HCT116 (cell line): ENCODE results near the gene RNU11. TPM values are rescaled to one million over a fixed set of nuclear protein-coding genes. Genes with fewer than 3 reads are reported as not detected.

Source experiments
- ATAC-seq: fragments of 200-7000 bp; cut with Tn5 transposase; 2 replicates; pipeline ENCODE4 v1.9.1; 2020; ENCODE audit warnings: mild to moderate bottlenecking, moderate library complexity
- BruUV-seq: library from RNA; stranded (reverse); fragments of 400-500 nt; replicated peaks from 2 replicates; lab custom pipeline; 2021; lab: Mats Ljungman, UMichigan
- CTCF ChIA-PET: fragments of 300-600 bp; sonication (Branson Sonifier 250); formaldehyde crosslinking; loops from one replicate; lab custom pipeline; 2021; ENCODE audit warnings: antibody characterized with exemption; lab: Charles Lee
- POLR2A ChIA-PET: fragments of 300-600, 350-600 bp; sonication (Branson Sonifier 250); formaldehyde crosslinking; loops from one replicate; lab custom pipeline; 2021; ENCODE audit warnings: antibody characterized with exemption; lab: Charles Lee
- RAD21 ChIA-PET, 2 experiments: fragments of 300-600 bp; sonication (Branson Sonifier 250); formaldehyde crosslinking; loops; one replicate each; lab custom pipeline; 2023; ENCODE audit warnings: low total read pairs in 2 of 2; ENCODE audit not compliant: uncharacterized antibody in 2 of 2, unreplicated experiment in 2 of 2, low non-redundant PET in 1 of 2; lab: Charles Lee
- DNase-seq: peaks from one replicate; pipeline ENCODE4 v3.0.0-alpha.2; 2010; ENCODE audit warnings: low read depth, low spot score
- H2AFZ ChIP-seq: fragments of 200-600 bp; shearing (Covaris generic), sonication (generic); 2 replicates; pipeline ENCODE4 v1.6.1; 2017; ENCODE audit warnings: low read depth, mixed run types, mixed read lengths, antibody characterized with exemption, low read length; ENCODE audit not compliant: poor library complexity, severe bottlenecking
- H3K27ac ChIP-seq: 2 replicates; pipeline ENCODE4 v1.5.1; 2012; ENCODE audit warnings: low read depth, low read length
- H3K27me3 ChIP-seq: fragments of 200-600 bp; sonication (generic); 2 replicates; pipeline ENCODE4 v1.6.1; 2016; ENCODE audit warnings: mixed run types, low read length, mixed read lengths; ENCODE audit not compliant: insufficient read depth
- H3K36me3 ChIP-seq, 2 experiments: fragments of 200-500 bp in 1 of 2; fragments of 200-600 bp in 1 of 2; sonication (Bioruptor generic) in 1 of 2; sonication (generic) in 1 of 2; 2 replicates each; pipeline versions ENCODE4 v1.5.1 to v1.6.1; 2014 to 2016; ENCODE audit warnings: low read length in 2 of 2, inconsistent platforms in 1 of 2, mixed read lengths in 1 of 2, mixed run types in 1 of 2; ENCODE audit not compliant: insufficient read depth in 2 of 2, control insufficient read depth in 1 of 2
- H3K4me1 ChIP-seq, 2 experiments: fragments of 200-600 bp in 1 of 2; sonication (generic) in 1 of 2; 2 replicates each; pipeline versions ENCODE4 v1.5.1 to v1.6.1; 2012 to 2017; ENCODE audit warnings: low read length in 2 of 2, inconsistent platforms in 1 of 2, mild to moderate bottlenecking in 1 of 2, mixed read lengths in 1 of 2, mixed run types in 1 of 2, moderate library complexity in 1 of 2; ENCODE audit not compliant: insufficient read depth in 2 of 2, control insufficient read depth in 1 of 2
- H3K4me2 ChIP-seq: fragments of 200-600 bp; sonication (generic); 2 replicates; pipeline ENCODE4 v1.6.1; 2017; ENCODE audit warnings: mixed run types, low read length, mixed read lengths
- H3K4me3 ChIP-seq, 2 experiments: fragments of 200-600 bp in 1 of 2; sonication (generic) in 1 of 2; replicated peaks in 1 of 2; 2 replicates each; pipeline ENCODE4 v1.5.1; 2011 to 2016; ENCODE audit warnings: low read length in 2 of 2, control low read depth in 1 of 2, low read depth in 1 of 2, mild to moderate bottlenecking in 1 of 2, mixed read lengths in 1 of 2, mixed run types in 1 of 2
- H3K79me2 ChIP-seq: fragments of 200-600 bp; sonication (generic); 2 replicates; pipeline ENCODE4 v1.6.1; 2017; ENCODE audit warnings: mild to moderate bottlenecking, mixed run types, low read length, moderate library complexity, mixed read lengths; ENCODE audit not compliant: insufficient read depth
- H3K9ac ChIP-seq: fragments of 200-600 bp; sonication (generic); 2 replicates; pipeline ENCODE4 v1.6.1; 2016; ENCODE audit warnings: low read length, mixed read lengths
- H3K9me2 ChIP-seq: fragments of 200-600 bp; sonication (generic), shearing (Covaris generic); 2 replicates; pipeline ENCODE4 v1.6.1; 2017; ENCODE audit warnings: mixed run types, mild to moderate bottlenecking, moderate library complexity; ENCODE audit not compliant: insufficient read depth
- H3K9me3 ChIP-seq, 2 experiments: fragments of 200-500 bp in 1 of 2; fragments of 200-600 bp in 1 of 2; sonication (Bioruptor generic) in 1 of 2; sonication (generic) in 1 of 2; 2 replicates each; pipeline ENCODE4 v1.6.1; 2014 to 2017; ENCODE audit warnings: low read length in 2 of 2, mixed read lengths in 2 of 2, inconsistent platforms in 1 of 2, low read depth in 1 of 2, mild to moderate bottlenecking in 1 of 2, mixed run types in 1 of 2, moderate library complexity in 1 of 2; ENCODE audit not compliant: control insufficient read depth in 1 of 2, insufficient read depth in 1 of 2
- H4K20me1 ChIP-seq: fragments of 200-600 bp; sonication (generic), shearing (Covaris generic); 2 replicates; pipeline ENCODE4 v1.6.1; 2017; ENCODE audit warnings: mixed run types, mild to moderate bottlenecking, moderate library complexity; ENCODE audit not compliant: insufficient read depth
- CBX3 ChIP-seq: IDR thresholded peaks from 2 replicates; pipeline ENCODE4 v1.6.1; 2012; ENCODE audit warnings: low read depth
- EGR1 ChIP-seq: IDR thresholded peaks from 2 replicates; pipeline ENCODE4 v1.6.1; 2012; ENCODE audit warnings: low read depth
- EZH2 ChIP-seq: fragments of 200-600 bp; sonication (generic); IDR thresholded peaks from 2 replicates; pipeline ENCODE4 v1.6.1; 2017; ENCODE audit warnings: antibody characterized with exemption, mixed run types
- JUND ChIP-seq: IDR thresholded peaks from 2 replicates; pipeline ENCODE4 v1.6.1; 2012
- POLR2A ChIP-seq: IDR thresholded peaks from 2 replicates; pipeline ENCODE4 v1.7.0; 2011; ENCODE audit warnings: borderline replicate concordance; ENCODE audit not compliant: insufficient read depth, insufficient read length; ENCODE audit errors: extremely low read depth
- RAD21 ChIP-seq: IDR thresholded peaks from 2 replicates; pipeline ENCODE4 v1.6.1; 2012; ENCODE audit warnings: low read depth, mild to moderate bottlenecking
- SIN3A ChIP-seq: IDR thresholded peaks from 2 replicates; pipeline ENCODE4 v1.6.1; 2012; ENCODE audit warnings: low read depth
- TCF7L2 ChIP-seq: IDR thresholded peaks from 2 replicates; pipeline ENCODE4 v1.7.0; 2011; ENCODE audit warnings: borderline replicate concordance, inconsistent platforms; ENCODE audit not compliant: insufficient read depth, insufficient read length; ENCODE audit errors: extremely low read depth
- intact Hi-C: fragments of 100-400 bp; cut with micrococcal nuclease; formaldehyde crosslinking; loops from 2 replicates; pipeline ENCODE4 v1.10.0; 2022
- total RNA-seq: library from RNA; stranded (reverse); gene quantifications from one replicate; pipeline ENCODE4 v1.2.1, GENCODE V29; 2021; ENCODE audit not compliant: unreplicated experiment
- TF ChIP-seq, protein P1 (sequence below): IDR thresholded peaks from 2 replicates; pipeline ENCODE4 v1.6.1; 2012; ENCODE audit warnings: low read depth
- TF ChIP-seq, protein P2 (sequence below), 3 experiments: fragments of 200-600 bp in 1 of 3; sonication (generic) in 1 of 3; IDR thresholded peaks in 2 of 3; conservative IDR thresholded peaks in 1 of 3; 2 replicates each; pipeline ENCODE4 v1.5.1; 2012 to 2017; ENCODE audit warnings: low read depth in 2 of 3, low read length in 2 of 3, antibody characterized with exemption in 1 of 3, borderline replicate concordance in 1 of 3, control low read depth in 1 of 3, mild to moderate bottlenecking in 1 of 3, mixed read lengths in 1 of 3, mixed run types in 1 of 3, moderate library complexity in 1 of 3; ENCODE audit not compliant: insufficient read depth in 1 of 3

Gene RNU11
- total RNA-seq, 1 experiment from 2014 or later, result not detected

DNA sequence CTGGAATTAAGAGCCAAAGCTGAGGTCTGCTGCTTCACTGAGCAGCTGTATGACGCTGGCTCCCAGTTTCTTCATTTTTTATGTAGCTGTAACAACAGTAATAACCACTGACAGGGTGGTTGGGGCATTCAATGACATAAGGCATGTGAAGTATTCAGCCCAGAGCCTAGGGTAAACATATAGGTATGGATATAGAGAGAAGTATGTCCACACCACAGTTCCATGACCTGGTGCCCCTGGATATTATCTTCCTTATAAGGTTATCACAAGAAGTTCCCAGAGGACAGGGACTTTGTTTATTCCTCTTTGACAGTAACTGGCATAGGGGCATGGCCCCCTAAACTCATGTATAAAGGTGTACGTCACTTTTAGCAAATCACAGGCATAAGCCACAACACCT is 41.6 kb upstream of the RNU11 start (continued):
- TF ChIP-seq, protein P1, sequence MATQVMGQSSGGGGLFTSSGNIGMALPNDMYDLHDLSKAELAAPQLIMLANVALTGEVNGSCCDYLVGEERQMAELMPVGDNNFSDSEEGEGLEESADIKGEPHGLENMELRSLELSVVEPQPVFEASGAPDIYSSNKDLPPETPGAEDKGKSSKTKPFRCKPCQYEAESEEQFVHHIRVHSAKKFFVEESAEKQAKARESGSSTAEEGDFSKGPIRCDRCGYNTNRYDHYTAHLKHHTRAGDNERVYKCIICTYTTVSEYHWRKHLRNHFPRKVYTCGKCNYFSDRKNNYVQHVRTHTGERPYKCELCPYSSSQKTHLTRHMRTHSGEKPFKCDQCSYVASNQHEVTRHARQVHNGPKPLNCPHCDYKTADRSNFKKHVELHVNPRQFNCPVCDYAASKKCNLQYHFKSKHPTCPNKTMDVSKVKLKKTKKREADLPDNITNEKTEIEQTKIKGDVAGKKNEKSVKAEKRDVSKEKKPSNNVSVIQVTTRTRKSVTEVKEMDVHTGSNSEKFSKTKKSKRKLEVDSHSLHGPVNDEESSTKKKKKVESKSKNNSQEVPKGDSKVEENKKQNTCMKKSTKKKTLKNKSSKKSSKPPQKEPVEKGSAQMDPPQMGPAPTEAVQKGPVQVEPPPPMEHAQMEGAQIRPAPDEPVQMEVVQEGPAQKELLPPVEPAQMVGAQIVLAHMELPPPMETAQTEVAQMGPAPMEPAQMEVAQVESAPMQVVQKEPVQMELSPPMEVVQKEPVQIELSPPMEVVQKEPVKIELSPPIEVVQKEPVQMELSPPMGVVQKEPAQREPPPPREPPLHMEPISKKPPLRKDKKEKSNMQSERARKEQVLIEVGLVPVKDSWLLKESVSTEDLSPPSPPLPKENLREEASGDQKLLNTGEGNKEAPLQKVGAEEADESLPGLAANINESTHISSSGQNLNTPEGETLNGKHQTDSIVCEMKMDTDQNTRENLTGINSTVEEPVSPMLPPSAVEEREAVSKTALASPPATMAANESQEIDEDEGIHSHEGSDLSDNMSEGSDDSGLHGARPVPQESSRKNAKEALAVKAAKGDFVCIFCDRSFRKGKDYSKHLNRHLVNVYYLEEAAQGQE, result no peak
- TF ChIP-seq RAD21 (no peak), TCF7L2 (no peak), EGR1 (no peak), SIN3A (no peak), CBX3 (no peak)
- TF ChIP-seq, protein P2, sequence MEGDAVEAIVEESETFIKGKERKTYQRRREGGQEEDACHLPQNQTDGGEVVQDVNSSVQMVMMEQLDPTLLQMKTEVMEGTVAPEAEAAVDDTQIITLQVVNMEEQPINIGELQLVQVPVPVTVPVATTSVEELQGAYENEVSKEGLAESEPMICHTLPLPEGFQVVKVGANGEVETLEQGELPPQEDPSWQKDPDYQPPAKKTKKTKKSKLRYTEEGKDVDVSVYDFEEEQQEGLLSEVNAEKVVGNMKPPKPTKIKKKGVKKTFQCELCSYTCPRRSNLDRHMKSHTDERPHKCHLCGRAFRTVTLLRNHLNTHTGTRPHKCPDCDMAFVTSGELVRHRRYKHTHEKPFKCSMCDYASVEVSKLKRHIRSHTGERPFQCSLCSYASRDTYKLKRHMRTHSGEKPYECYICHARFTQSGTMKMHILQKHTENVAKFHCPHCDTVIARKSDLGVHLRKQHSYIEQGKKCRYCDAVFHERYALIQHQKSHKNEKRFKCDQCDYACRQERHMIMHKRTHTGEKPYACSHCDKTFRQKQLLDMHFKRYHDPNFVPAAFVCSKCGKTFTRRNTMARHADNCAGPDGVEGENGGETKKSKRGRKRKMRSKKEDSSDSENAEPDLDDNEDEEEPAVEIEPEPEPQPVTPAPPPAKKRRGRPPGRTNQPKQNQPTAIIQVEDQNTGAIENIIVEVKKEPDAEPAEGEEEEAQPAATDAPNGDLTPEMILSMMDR (IDR thresholded peaks at IDR 0.05 in 2 of 3, conservative IDR thresholded peaks at IDR 0.05 in 1 of 3; ENCODE audit: borderline replicate concordance in 1 of 3, insufficient read depth in 1 of 3, low read depth in 2 of 3, low read length in 2 of 3), result no peak

DNA sequence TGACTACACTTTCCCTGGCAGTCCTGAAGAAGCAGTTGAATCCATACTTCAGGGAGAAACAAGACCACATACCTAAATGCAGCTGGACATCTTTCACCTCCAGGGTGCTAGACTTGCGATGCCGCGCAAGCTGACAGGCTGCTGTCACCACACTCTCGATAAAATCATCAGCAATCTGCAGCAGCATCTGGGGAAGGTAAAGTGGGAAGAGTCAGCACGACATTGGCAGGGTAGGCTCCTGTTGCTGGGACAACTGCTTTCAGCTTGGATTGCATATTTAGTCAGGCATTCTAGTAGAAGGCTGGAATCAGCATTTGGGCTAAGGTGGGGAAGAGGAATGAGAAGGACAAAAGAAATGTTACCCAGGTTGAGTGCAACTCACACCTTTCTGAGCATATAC is 35.2 kb upstream of the RNU11 start:
- no peaks in the 10 kb centered on the region for H4K20me1 ChIP-seq
- no peak for ATAC-seq
- no peak overlapping the region for H3K27ac ChIP-seq
- no peak for DNase-seq
- no peak for TF ChIP-seq TCF7L2
- no peak for TF ChIP-seq JUND
- TF ChIP-seq SIN3A, result no peak
- TF ChIP-seq POLR2A, result no peak
- no peak for TF ChIP-seq EZH2
- intact Hi-C loops, result no loop called here
- no peaks in the 10 kb centered on the region for H3K4me1 ChIP-seq
- no peak overlapping the region for H3K4me2 ChIP-seq
- ChIA-PET CTCF (no interaction called here), POLR2A (no interaction called here), RAD21 (no interaction called here)
- H2AFZ ChIP-seq, result no peak overlapping the region
- no peak overlapping the region for H3K9ac ChIP-seq
- H3K9me3 ChIP-seq, result no peaks in the 10 kb centered on the region
- H3K4me3 ChIP-seq, result no peak overlapping the region
- H3K9me2 ChIP-seq, result no peaks in the 10 kb centered on the region
- H3K36me3 ChIP-seq, result peaks cover 35 to 40% of the 10 kb centered on the region in 2 experiments
- no peaks in the 10 kb centered on the region for H3K79me2 ChIP-seq
- no peaks in the 10 kb centered on the region for H3K27me3 ChIP-seq
- no TSS peak for BruUV-seq
